Measurements from ENCODE around the gene TNNT1.

GRCh38 chr19:55147545-55148251 is 1.3 kb downstream of the TNNT1 start:
- TF ChIP-seq EZH2 (optimal IDR thresholded peaks at IDR 0.05; ENCODE audit: low read depth, low read length) (no peak), CTCF (IDR thresholded peaks at IDR 0.05; ENCODE audit: low read length) (no peak), EZH2phosphoT487 (IDR thresholded peaks at IDR 0.05; ENCODE audit: low read length) (no peak)
